ENCODE data around the gene SYNDIG1.

SYNDIG1 gene

DNA sequence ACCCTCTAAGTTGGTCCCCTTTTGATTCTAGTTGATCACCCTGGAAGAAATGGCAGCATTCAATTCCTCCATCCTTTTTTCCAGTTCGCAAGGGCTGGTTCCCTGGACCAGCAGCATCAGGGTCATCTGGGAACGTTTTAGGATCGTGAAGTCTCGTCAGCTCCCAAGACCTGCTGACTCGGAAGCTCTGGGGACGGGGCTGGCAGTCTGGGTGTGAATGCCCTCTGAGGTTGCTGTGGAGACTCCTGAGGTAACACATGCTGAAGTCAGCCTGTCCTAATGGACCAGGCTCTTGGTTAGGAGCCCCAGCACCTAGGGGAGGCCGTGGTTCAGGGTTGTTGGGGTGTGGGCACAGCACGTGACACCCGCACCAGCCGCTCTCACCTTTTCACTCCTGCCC lies 164.1 kb downstream of the SYNDIG1 start:
- H3K4me3 ChIP-seq (ENCODE audit: low read depth, low read length) = no peak overlapping the region
- TF ChIP-seq, protein P1, sequence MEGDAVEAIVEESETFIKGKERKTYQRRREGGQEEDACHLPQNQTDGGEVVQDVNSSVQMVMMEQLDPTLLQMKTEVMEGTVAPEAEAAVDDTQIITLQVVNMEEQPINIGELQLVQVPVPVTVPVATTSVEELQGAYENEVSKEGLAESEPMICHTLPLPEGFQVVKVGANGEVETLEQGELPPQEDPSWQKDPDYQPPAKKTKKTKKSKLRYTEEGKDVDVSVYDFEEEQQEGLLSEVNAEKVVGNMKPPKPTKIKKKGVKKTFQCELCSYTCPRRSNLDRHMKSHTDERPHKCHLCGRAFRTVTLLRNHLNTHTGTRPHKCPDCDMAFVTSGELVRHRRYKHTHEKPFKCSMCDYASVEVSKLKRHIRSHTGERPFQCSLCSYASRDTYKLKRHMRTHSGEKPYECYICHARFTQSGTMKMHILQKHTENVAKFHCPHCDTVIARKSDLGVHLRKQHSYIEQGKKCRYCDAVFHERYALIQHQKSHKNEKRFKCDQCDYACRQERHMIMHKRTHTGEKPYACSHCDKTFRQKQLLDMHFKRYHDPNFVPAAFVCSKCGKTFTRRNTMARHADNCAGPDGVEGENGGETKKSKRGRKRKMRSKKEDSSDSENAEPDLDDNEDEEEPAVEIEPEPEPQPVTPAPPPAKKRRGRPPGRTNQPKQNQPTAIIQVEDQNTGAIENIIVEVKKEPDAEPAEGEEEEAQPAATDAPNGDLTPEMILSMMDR (IDR thresholded peaks at IDR 0.05; ENCODE audit: control insufficient read depth, extremely low read depth, insufficient read depth) = no peak
- DNase-seq (ENCODE audit: low read depth) = no peak

- TF ChIP-seq, protein P1 (IDR thresholded peaks at IDR 0.05; ENCODE audit: control insufficient read depth, extremely low read depth, insufficient read depth) = no peak
- no peak overlapping the region for H3K4me3 ChIP-seq (ENCODE audit: low read depth, low read length)
- no peak for DNase-seq (ENCODE audit: low read depth)
Measured at GRCh38 chr20:24634855-24635254, 165.4 kb downstream of the SYNDIG1 start.

- H3K4me3 ChIP-seq (ENCODE audit: low read depth, low read length) = no peak overlapping the region
- TF ChIP-seq, protein P1 (IDR thresholded peaks at IDR 0.05; ENCODE audit: control insufficient read depth, extremely low read depth, insufficient read depth) = no peak
Measured at GRCh38 chr20:24636626-24637025, 167.2 kb downstream of the SYNDIG1 start.

DNA sequence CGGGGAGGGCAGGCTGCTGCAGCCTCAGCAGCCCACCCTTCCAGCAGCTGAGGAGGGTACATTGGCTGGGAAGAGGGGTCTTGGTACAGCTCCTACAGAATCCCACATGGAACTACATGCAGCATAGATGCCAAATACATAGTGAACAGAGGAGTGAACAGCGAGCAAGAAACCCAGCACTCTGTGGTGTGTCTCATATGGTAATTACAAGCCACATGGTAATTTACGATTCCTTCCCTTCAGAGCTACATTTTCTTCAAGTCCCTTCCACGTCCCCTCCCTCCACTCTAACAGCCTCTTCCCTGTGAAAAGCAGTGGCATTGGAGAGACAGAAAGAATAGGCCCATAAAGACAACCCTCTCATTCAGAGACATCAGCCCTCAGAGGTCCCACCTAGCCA lies 167.7 kb downstream of the SYNDIG1 start:
- H3K4me3 ChIP-seq (ENCODE audit: low read depth, low read length) = no peak overlapping the region
- DNase-seq (ENCODE audit: low read depth) = no peak
- TF ChIP-seq, protein P1 (IDR thresholded peaks at IDR 0.05; ENCODE audit: control insufficient read depth, extremely low read depth, insufficient read depth) = no peak

More at GRCh38 chr20:24636626-24637025, 167.2 kb downstream of the SYNDIG1 start:
- no peak for DNase-seq (ENCODE audit: low read depth)

DNA sequence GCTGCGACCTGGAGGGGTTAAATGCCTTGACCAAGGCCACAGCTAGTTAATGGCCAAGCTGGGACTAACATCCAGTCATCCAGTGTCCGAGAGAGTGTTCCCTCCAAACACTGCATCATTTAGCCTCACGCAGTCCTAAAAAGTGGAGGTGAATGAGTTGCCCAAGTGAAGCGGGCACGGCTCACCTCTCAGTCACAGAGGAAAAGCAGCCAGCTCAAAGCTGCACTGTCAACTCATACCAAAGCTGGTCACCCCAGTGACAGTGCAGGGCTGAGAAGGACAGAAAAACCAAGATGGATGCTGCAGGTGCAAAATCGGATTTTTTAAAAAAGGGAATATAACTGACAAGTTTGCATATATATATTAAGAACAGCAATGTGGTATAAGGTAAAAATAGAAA lies 168.5 kb downstream of the SYNDIG1 start:
- TF ChIP-seq, protein P1 (IDR thresholded peaks at IDR 0.05; ENCODE audit: control insufficient read depth, extremely low read depth, insufficient read depth) = no peak
- no peak for DNase-seq (ENCODE audit: low read depth)
- no peak overlapping the region for H3K4me3 ChIP-seq (ENCODE audit: low read depth, low read length)

- H3K4me3 ChIP-seq (ENCODE audit: low read depth, low read length) = no peak overlapping the region
- no peak for DNase-seq (ENCODE audit: low read depth)
- TF ChIP-seq, protein P1 (IDR thresholded peaks at IDR 0.05; ENCODE audit: control insufficient read depth, extremely low read depth, insufficient read depth) = no peak
Measured at GRCh38 chr20:24638591-24639548, 169.4 kb downstream of the SYNDIG1 start.
